Suprapubic skin (tissue), 4 donors: ENCODE measurements around the gene UBE2Z. TPM values are rescaled to one million over a fixed set of nuclear protein-coding genes. Genes with fewer than 3 reads are reported as not detected.

ENCODE experiments used
- DNase-seq, 2 donors: peaks; one replicate each; pipeline ENCODE4 v3.0.0-alpha.2; 2019; ENCODE audit warnings: low spot score in 2 of 2
- H3K27ac ChIP-seq: fragments of 200-600 bp; sonication (generic); one replicate; pipeline ENCODE4 v1.5.1; 2019
- H3K27me3 ChIP-seq: fragments of 200-600 bp; sonication (generic); one replicate; pipeline ENCODE4 v1.5.1; 2019
- H3K36me3 ChIP-seq: fragments of 200-600 bp; sonication (generic); one replicate; pipeline ENCODE4 v1.5.1; 2019
- H3K4me1 ChIP-seq: fragments of 200-600 bp; sonication (generic); one replicate; pipeline ENCODE4 v1.5.1; 2019
- H3K4me3 ChIP-seq: fragments of 200-600 bp; sonication (generic); one replicate; pipeline ENCODE4 v1.5.1; 2019; ENCODE audit warnings: mild to moderate bottlenecking
- H3K9me3 ChIP-seq: fragments of 200-600 bp; sonication (generic); one replicate; pipeline ENCODE4 v1.5.1; 2019
- EP300 ChIP-seq: sonication (generic); formaldehyde crosslinking; IDR thresholded peaks from one replicate; pipeline ENCODE4 v1.6.1; 2017; ENCODE audit warnings: antibody characterized with exemption
- POLR2A ChIP-seq, 2 donors: fragments of 450-650 bp; IDR thresholded peaks; one replicate each; pipeline ENCODE4 v1.6.1; 2017; ENCODE audit warnings: antibody characterized with exemption in 2 of 2, mild to moderate bottlenecking in 2 of 2, moderate library complexity in 2 of 2
- POLR2AphosphoS5 ChIP-seq, 3 donors: sonication (generic); formaldehyde crosslinking; IDR thresholded peaks; one replicate each; pipeline ENCODE4 v1.6.1; 2017; ENCODE audit warnings: antibody characterized with exemption in 3 of 3
- WGBS: methylation state at CpG from one replicate; pipeline ENCODE4 v1.1.5; 2018; 5-methylcytosine and 5-hydroxymethylcytosine counted together
- total RNA-seq, 4 donors: library from RNA; depleted of rRNA; stranded (reverse); fragments of >200 nt; gene quantifications; one replicate each; pipeline ENCODE4 v1.1.0, GENCODE V29; 2016
- TF ChIP-seq, protein P1 (sequence below), 2 donors: fragments of 200-600 bp in 1 of 2; fragments of 450-650 bp in 1 of 2; sonication (generic) in 1 of 2; IDR thresholded peaks; one replicate each; pipeline ENCODE4 v1.5.1; 2016 to 2019; ENCODE audit warnings: antibody characterized with exemption in 2 of 2, mild to moderate bottlenecking in 1 of 2, moderate library complexity in 1 of 2

Gene UBE2Z
- total RNA-seq, 4 donors from 2014 or later: 57.2 to 73.2 (median 69.7) TPM

DNA sequence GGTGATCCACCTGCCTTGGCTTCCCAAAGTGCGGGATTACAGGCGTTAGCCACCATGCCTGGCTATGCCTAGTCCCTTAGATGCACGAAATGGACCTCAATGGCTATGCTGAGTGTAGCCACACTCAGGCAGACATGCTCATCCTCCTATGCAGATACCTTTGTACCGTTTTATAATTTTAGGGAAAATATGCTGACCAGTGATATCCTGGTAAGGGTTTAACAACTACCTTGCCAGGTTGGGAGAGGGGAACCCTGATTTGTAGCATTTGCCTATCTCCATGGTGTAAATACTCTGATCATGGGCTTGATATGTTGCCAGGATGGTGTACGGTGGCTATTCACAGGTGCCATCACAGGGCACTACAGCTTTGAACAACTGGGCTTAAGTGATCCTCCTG, 43.4 kb downstream of the UBE2Z start:
- no peak overlapping the region for H3K27ac ChIP-seq
- H3K4me3 ChIP-seq: no peak overlapping the region
- 71% methylated on average over 5 of the region's 5 CpGs for WGBS
- H3K4me1 ChIP-seq: no peaks in the 10 kb centered on the region
- TF ChIP-seq EP300 (no peak), POLR2A (IDR thresholded peaks at IDR 0.05) (no peak), POLR2AphosphoS5 (IDR thresholded peaks at IDR 0.05) (no peak)
- TF ChIP-seq, protein P1, sequence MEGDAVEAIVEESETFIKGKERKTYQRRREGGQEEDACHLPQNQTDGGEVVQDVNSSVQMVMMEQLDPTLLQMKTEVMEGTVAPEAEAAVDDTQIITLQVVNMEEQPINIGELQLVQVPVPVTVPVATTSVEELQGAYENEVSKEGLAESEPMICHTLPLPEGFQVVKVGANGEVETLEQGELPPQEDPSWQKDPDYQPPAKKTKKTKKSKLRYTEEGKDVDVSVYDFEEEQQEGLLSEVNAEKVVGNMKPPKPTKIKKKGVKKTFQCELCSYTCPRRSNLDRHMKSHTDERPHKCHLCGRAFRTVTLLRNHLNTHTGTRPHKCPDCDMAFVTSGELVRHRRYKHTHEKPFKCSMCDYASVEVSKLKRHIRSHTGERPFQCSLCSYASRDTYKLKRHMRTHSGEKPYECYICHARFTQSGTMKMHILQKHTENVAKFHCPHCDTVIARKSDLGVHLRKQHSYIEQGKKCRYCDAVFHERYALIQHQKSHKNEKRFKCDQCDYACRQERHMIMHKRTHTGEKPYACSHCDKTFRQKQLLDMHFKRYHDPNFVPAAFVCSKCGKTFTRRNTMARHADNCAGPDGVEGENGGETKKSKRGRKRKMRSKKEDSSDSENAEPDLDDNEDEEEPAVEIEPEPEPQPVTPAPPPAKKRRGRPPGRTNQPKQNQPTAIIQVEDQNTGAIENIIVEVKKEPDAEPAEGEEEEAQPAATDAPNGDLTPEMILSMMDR (IDR thresholded peaks at IDR 0.05): no peak
- DNase-seq: no peak
- no peaks in the 10 kb centered on the region for H3K9me3 ChIP-seq
- peaks cover 51% of the 10 kb centered on the region for H3K27me3 ChIP-seq
- H3K36me3 ChIP-seq: no peaks in the 10 kb centered on the region

GRCh38 chr17:48952904-48953303, 44.7 kb downstream of the UBE2Z start:
- Histone ChIP-seq H3K36me3 (no peaks in the 10 kb centered on the region), H3K27me3 (peaks cover 60% of the 10 kb centered on the region), H3K27ac (no peak overlapping the region), H3K4me1 (no peaks in the 10 kb centered on the region), H3K4me3 (no peak overlapping the region), H3K9me3 (no peaks in the 10 kb centered on the region)
- WGBS: 35% methylated on average over 5 of the region's 5 CpGs
- TF ChIP-seq, protein P1 (IDR thresholded peaks at IDR 0.05): no peak
- TF ChIP-seq POLR2A (IDR thresholded peaks at IDR 0.05): no peak
- TF ChIP-seq POLR2AphosphoS5 (IDR thresholded peaks at IDR 0.05): no peak
- TF ChIP-seq EP300: no peak
- no peak for DNase-seq

GRCh38 chr17:48954300-48954755, 46.1 kb downstream of the UBE2Z start:
- Histone ChIP-seq H3K4me3 (no peak overlapping the region), H3K27ac (no peak overlapping the region), H3K36me3 (no peaks in the 10 kb centered on the region), H3K27me3 (peaks cover 72% of the 10 kb centered on the region), H3K9me3 (no peaks in the 10 kb centered on the region), H3K4me1 (no peaks in the 10 kb centered on the region)
- TF ChIP-seq POLR2A (IDR thresholded peaks at IDR 0.05) (no peak), POLR2AphosphoS5 (IDR thresholded peaks at IDR 0.05) (no peak)
- TF ChIP-seq, protein P1 (IDR thresholded peaks at IDR 0.05): no peak
- 50% methylated on average over 7 of the region's 7 CpGs for WGBS
- no peak for DNase-seq

GRCh38 chr17:48960834-48961515, 52.8 kb downstream of the UBE2Z start:
- no peak overlapping the region for H3K4me3 ChIP-seq
- no peaks in the 10 kb centered on the region for H3K4me1 ChIP-seq
- TF ChIP-seq POLR2A (IDR thresholded peaks at IDR 0.05) (no peak), EP300 (no peak), POLR2AphosphoS5 (IDR thresholded peaks at IDR 0.05) (no peak)
- TF ChIP-seq, protein P1 (IDR thresholded peaks at IDR 0.05): no peak
- no peak overlapping the region for H3K27ac ChIP-seq
- no peaks in the 10 kb centered on the region for H3K36me3 ChIP-seq
- DNase-seq: no peak
- H3K27me3 ChIP-seq: peaks cover 78% of the 10 kb centered on the region
- WGBS: 45% methylated on average over 5 of the region's 11 CpGs
- H3K9me3 ChIP-seq: no peaks in the 10 kb centered on the region

DNA sequence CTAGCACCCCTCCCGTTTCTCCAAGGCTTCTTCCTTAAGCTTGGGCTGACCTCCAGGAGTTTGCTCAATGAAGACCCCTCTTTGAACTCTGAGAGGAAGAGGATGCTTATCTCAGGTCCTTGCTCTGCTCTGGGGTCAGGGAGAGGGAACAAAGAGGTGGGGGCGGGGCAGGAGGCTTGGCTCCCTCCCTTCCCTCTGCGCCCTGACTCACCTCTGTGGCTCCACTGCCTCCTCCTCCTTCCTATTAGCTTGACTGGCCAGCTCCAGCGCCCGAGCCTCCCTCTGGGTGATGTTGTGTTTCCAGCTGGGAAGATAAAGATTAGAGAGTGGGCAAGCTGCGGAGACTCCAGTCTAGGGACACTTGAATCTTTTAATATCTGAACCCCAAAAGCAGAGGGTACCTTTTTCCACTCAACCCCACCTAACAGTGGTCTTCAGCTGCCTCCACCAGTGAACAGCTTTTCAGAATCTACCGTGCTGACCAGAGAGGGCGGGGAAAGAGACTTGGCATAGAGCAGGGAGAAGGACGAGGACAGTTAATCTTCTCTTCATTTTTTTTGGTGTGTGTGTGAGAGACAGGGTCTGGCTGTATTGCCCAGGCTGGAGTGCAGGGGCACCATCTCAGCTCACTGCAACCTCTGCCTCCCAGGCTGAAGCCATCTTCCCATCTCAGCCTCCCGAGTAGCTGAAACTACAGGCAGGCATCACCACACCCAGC, 53.5 kb downstream of the UBE2Z start:
- no peaks in the 10 kb centered on the region for H3K4me1 ChIP-seq
- no peak for TF ChIP-seq POLR2AphosphoS5 (IDR thresholded peaks at IDR 0.05)
- TF ChIP-seq, protein P1 (IDR thresholded peaks at IDR 0.05): no peak
- no peak for TF ChIP-seq POLR2A (IDR thresholded peaks at IDR 0.05)
- no peak overlapping the region for H3K4me3 ChIP-seq
- H3K36me3 ChIP-seq: no peaks in the 10 kb centered on the region
- DNase-seq: no peak
- 32% methylated on average over 10 of the region's 10 CpGs for WGBS
- peaks cover 81% of the 10 kb centered on the region for H3K27me3 ChIP-seq
- H3K9me3 ChIP-seq: no peaks in the 10 kb centered on the region
- no peak overlapping the region for H3K27ac ChIP-seq
